PC-9 (cell line): Measurements from ENCODE around the gene STRIT1. TPM values are rescaled to one million over a fixed set of nuclear protein-coding genes. Genes with fewer than 3 reads are reported as not detected.

Experiments
- BruUV-seq: library from RNA; stranded (reverse); fragments of 400-500 nt; replicated peaks from 2 replicates; lab custom pipeline; 2021; lab: Mats Ljungman, UMichigan
- CTCF ChIA-PET: fragments of 300-600 bp; sonication (Branson Sonifier 250); formaldehyde crosslinking; loops from one replicate; lab custom pipeline; 2022; ENCODE audit warnings: antibody characterized with exemption; lab: Charles Lee
- POLR2A ChIA-PET: fragments of 300-600 bp; sonication (Branson Sonifier 250); formaldehyde crosslinking; loops from one replicate; lab custom pipeline; 2022; ENCODE audit warnings: antibody characterized with exemption; ENCODE audit not compliant: unreplicated experiment; lab: Charles Lee
- DNase-seq, 2 experiments: peaks; one replicate each; pipeline versions ENCODE4 v3.0.0 to v3.0.0-alpha.2; 2015 to 2022; ENCODE audit warnings: mixed read lengths in 1 of 2
- H2AFZ ChIP-seq: fragments of 200-600 bp; sonication (generic); 2 replicates; pipeline ENCODE4 v1.8.1; 2017; ENCODE audit warnings: antibody characterized with exemption
- H3F3A ChIP-seq: fragments of 200-600 bp; sonication (generic); 2 replicates; pipeline ENCODE4 v1.8.1; 2017; ENCODE audit warnings: antibody characterized with exemption, mild to moderate bottlenecking, low read depth; ENCODE audit not compliant: insufficient read depth
- H3K27ac ChIP-seq: fragments of 200-600 bp; sonication (generic); 2 replicates; pipeline ENCODE4 v1.6.1; 2016; ENCODE audit warnings: mixed run types
- H3K27me3 ChIP-seq: fragments of 200-600 bp; sonication (generic); 2 replicates; pipeline ENCODE4 v1.6.1; 2016; ENCODE audit warnings: low read depth, mixed run types; ENCODE audit not compliant: insufficient read depth
- H3K36me3 ChIP-seq: fragments of 200-600 bp; sonication (generic); 2 replicates; pipeline ENCODE4 v1.6.1; 2016; ENCODE audit warnings: low read depth, mixed run types
- H3K4me1 ChIP-seq: fragments of 200-600 bp; sonication (generic); replicated peaks from 2 replicates; pipeline ENCODE4 v1.6.1; 2016; ENCODE audit warnings: mixed run types; ENCODE audit not compliant: insufficient read depth
- H3K4me2 ChIP-seq: fragments of 200-600 bp; sonication (generic); 2 replicates; pipeline ENCODE4 v1.6.1; 2017; ENCODE audit warnings: mixed run types
- H3K4me3 ChIP-seq: fragments of 200-600 bp; sonication (generic); 2 replicates; pipeline ENCODE4 v1.6.1; 2016; ENCODE audit warnings: mixed run types
- H3K79me2 ChIP-seq: fragments of 200-600 bp; sonication (generic); 2 replicates; pipeline ENCODE4 v1.6.1; 2017; ENCODE audit warnings: low read depth, mixed run types
- H3K9me2 ChIP-seq: fragments of 200-600 bp; sonication (generic); 2 replicates; pipeline ENCODE4 v1.8.1; 2017; ENCODE audit warnings: mild to moderate bottlenecking; ENCODE audit not compliant: insufficient read depth
- H3K9me3 ChIP-seq: fragments of 200-600 bp; sonication (generic); 2 replicates; pipeline ENCODE4 v1.8.1; 2016; ENCODE audit warnings: low read depth; ENCODE audit not compliant: insufficient read depth
- H4K20me1 ChIP-seq: fragments of 200-600 bp; sonication (generic); 2 replicates; pipeline ENCODE4 v1.8.1; 2017; ENCODE audit not compliant: insufficient read depth
- CTCF ChIP-seq: fragments of 200-600 bp; sonication (generic); conservative IDR thresholded peaks from 2 replicates; pipeline ENCODE4 v1.6.1; 2017; ENCODE audit warnings: mixed run types, antibody characterized with exemption, mild to moderate bottlenecking, moderate library complexity
- EZH2 ChIP-seq: fragments of 200-600 bp; sonication (generic); IDR thresholded peaks from 2 replicates; pipeline ENCODE4 v1.8.0; 2017; ENCODE audit warnings: antibody characterized with exemption, low read depth
- intact Hi-C: fragments of 100-400 bp; cut with micrococcal nuclease; formaldehyde crosslinking; loops from one replicate; pipeline ENCODE4 v1.10.0; 2022; ENCODE audit not compliant: unreplicated experiment
- total RNA-seq: library from RNA; stranded (reverse); gene quantifications from 2 replicates; pipeline ENCODE4 v1.2.3, GENCODE V29; 2021

The STRIT1 gene
- total RNA-seq, 1 experiment from 2014 or later, result not detected

DNA sequence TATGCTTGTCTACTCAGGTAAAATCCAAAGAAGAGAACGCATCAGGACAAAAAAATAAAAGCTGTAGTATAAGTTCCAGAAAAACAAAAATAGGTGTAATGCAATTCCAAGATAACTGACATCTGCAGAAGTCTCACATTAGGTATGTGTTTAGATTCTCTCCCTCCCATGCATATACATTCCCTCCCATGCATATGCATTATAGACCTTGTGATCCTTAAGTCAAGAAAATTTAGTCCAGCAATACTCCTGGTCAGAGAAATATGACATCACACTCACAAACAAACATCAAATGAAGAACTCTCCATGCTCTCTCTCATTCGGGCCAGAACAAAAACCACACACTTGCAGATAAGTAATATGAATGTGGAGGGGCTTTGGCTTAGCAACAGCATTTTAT, 25.3 kb upstream of the STRIT1 start:
- intact Hi-C loops, result no loop called here
- Histone ChIP-seq H3K79me2 (no peaks in the 10 kb centered on the region), H2AFZ (no peak overlapping the region), H3F3A (no peaks in the 10 kb centered on the region), H3K36me3 (no peaks in the 10 kb centered on the region), H3K4me2 (no peak overlapping the region), H3K9me2 (no peaks in the 10 kb centered on the region), H3K27me3 (no peaks in the 10 kb centered on the region), H3K27ac (no peak overlapping the region), H3K4me3 (no peak overlapping the region), H4K20me1 (no peaks in the 10 kb centered on the region), H3K4me1 (no peaks in the 10 kb centered on the region), H3K9me3 (no peaks in the 10 kb centered on the region)
- TF ChIP-seq CTCF (no peak), EZH2 (no peak)
- POLR2A ChIA-PET, result no interaction called here
- CTCF ChIA-PET, result no interaction called here
- no peak for DNase-seq
- BruUV-seq, result no TSS peak

GRCh38 chr3:155317211-155317610, 23.7 kb upstream of the STRIT1 start:
- H2AFZ ChIP-seq, result no peak overlapping the region
- no peak overlapping the region for H3K4me2 ChIP-seq
- no peaks in the 10 kb centered on the region for H3K27me3 ChIP-seq
- POLR2A ChIA-PET, result no interaction called here
- no peaks in the 10 kb centered on the region for H4K20me1 ChIP-seq
- H3F3A ChIP-seq, result no peaks in the 10 kb centered on the region
- no peaks in the 10 kb centered on the region for H3K36me3 ChIP-seq
- intact Hi-C loops, result no loop called here
- H3K9me3 ChIP-seq, result no peaks in the 10 kb centered on the region
- TF ChIP-seq CTCF (no peak), EZH2 (no peak)
- H3K27ac ChIP-seq, result no peak overlapping the region
- peaks cover 13% of the 10 kb centered on the region for H3K4me1 ChIP-seq
- no TSS peak for BruUV-seq
- CTCF ChIA-PET, result no interaction called here
- no peak for DNase-seq
- H3K4me3 ChIP-seq, result no peak overlapping the region
- H3K9me2 ChIP-seq, result no peaks in the 10 kb centered on the region
- H3K79me2 ChIP-seq, result no peaks in the 10 kb centered on the region

DNA sequence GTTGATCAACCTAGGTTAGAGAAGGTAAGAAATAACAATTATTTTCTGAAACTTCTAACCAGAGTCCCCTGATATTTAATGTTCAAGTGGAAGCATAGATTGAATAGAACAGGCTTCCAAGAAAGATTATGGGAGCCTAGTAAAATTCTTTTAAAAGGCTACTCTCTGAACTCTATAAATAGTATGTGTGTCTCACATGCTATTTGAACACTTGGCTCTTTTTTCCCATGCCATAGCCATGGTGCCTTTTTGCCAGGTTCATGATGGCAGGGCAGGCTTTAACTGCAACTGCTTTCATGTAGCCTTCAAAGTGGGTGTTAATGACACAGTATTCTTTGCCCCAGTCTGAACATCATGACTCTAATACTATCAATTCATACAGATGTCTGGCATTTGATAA, 22.9 kb upstream of the STRIT1 start:
- Histone ChIP-seq H4K20me1 (no peaks in the 10 kb centered on the region), H3K79me2 (no peaks in the 10 kb centered on the region), H3K4me3 (no peak overlapping the region), H3K4me1 (peaks cover 16% of the 10 kb centered on the region), H2AFZ (no peak overlapping the region), H3K4me2 (no peak overlapping the region), H3F3A (no peaks in the 10 kb centered on the region), H3K36me3 (no peaks in the 10 kb centered on the region), H3K9me2 (no peaks in the 10 kb centered on the region), H3K9me3 (no peaks in the 10 kb centered on the region), H3K27ac (no peak overlapping the region), H3K27me3 (no peaks in the 10 kb centered on the region)
- TF ChIP-seq EZH2 (no peak), CTCF (no peak)
- BruUV-seq, result no TSS peak
- intact Hi-C loops, result no loop called here
- ChIA-PET POLR2A (no interaction called here), CTCF (no interaction called here)
- no peak for DNase-seq
